ENCODE data around the gene GABRB1.

GABRB1 gene

DNA sequence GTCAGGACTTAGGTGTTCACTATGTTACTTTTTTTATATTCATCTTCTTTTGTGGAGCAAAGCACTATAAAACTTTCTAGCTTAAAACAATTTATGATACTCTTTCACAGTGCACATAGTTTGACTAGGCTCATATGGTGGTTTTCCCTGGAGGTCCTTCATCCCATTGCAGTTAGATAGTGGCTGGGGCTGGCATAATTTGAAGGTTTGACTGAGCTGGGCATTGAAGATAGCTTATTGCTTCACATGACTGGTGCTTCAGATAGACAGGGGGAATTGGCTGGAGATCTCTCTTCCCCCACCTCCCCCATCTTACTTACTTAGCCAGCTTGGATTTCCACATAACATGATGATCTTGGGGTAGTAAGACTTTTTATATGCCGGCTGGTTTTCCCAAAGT, 31.0 kb upstream of the GABRB1 start:
- TF ChIP-seq, protein P1, sequence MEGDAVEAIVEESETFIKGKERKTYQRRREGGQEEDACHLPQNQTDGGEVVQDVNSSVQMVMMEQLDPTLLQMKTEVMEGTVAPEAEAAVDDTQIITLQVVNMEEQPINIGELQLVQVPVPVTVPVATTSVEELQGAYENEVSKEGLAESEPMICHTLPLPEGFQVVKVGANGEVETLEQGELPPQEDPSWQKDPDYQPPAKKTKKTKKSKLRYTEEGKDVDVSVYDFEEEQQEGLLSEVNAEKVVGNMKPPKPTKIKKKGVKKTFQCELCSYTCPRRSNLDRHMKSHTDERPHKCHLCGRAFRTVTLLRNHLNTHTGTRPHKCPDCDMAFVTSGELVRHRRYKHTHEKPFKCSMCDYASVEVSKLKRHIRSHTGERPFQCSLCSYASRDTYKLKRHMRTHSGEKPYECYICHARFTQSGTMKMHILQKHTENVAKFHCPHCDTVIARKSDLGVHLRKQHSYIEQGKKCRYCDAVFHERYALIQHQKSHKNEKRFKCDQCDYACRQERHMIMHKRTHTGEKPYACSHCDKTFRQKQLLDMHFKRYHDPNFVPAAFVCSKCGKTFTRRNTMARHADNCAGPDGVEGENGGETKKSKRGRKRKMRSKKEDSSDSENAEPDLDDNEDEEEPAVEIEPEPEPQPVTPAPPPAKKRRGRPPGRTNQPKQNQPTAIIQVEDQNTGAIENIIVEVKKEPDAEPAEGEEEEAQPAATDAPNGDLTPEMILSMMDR (IDR thresholded peaks at IDR 0.05), result no peak

DNA sequence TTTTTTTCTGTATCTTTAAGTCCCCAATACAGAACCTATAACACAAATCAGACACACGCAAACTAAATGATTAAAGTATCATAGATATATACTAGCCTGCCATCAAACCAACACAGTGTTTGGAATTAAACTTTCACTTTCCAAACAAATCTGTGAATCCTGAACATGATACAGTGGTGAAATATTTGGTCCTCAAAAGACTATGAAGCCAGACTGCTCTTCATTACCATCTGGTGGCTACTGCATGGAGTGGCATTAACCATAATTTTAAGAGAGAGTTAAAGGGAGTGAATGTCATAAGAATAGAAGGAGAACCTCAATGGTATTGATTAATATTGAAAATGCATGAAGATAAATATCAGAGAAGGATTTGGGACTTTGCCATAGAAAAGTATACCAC, 28.8 kb upstream of the GABRB1 start:
- TF ChIP-seq, protein P1 (IDR thresholded peaks at IDR 0.05), result no peak

GRCh38 chr4:47010347-47010911, 20.9 kb upstream of the GABRB1 start:
- TF ChIP-seq, protein P1 (IDR thresholded peaks at IDR 0.05), result no peak

GRCh38 chr4:47010912-47011446, 20.4 kb upstream of the GABRB1 start:
- TF ChIP-seq, protein P1 (IDR thresholded peaks at IDR 0.05), result no peak

DNA sequence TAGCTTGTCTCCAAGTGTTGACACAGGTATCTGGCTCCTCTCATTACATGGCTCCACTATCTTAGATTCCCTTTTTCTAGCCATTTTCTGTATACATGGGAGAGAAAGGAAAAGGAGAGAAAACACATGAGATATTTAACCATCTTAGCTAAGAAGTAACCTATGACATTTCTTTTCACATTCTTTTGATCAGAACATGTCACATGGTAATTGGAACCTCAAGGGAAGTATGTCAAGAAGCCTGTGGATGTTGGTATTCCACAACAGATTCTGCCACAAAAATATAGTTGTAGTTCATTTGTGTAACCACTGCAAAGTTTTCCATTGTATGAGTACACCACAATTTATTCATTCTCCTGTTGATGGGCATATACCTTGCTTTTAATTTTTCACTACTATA, 18.7 kb upstream of the GABRB1 start:
- TF ChIP-seq, protein P1 (IDR thresholded peaks at IDR 0.05), result no peak

- TF ChIP-seq, protein P1 (IDR thresholded peaks at IDR 0.05), result no peak
These were observed 18.0 kb upstream of the GABRB1 start for GRCh38 chr4:47013373-47013772.

- TF ChIP-seq, protein P1 (IDR thresholded peaks at IDR 0.05), result no peak
These were observed 14.3 kb upstream of the GABRB1 start for GRCh38 chr4:47017081-47017480.

DNA sequence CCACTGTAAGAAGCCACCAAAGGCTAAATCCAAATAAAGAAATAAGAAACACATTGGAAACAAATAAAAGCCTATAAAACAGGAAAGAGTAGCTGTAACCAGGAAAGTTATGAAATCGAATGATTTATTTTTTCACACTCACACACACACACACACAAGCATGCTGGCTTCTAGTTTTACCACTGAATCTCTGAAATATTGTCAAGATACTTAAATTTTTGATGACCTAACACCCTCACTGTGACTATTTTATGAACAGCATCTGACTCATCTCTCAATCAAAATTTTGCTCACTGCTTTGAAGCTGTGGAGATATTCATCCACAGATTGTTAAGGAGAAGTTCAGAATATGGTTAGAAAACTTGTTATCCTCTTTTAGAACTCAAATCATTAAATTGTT, 13.9 kb upstream of the GABRB1 start:
- TF ChIP-seq, protein P1 (IDR thresholded peaks at IDR 0.05), result no peak

All from LNCAP (cell line).